Measurements from ENCODE around the gene FAM114A1.

The FAM114A1 gene

DNA sequence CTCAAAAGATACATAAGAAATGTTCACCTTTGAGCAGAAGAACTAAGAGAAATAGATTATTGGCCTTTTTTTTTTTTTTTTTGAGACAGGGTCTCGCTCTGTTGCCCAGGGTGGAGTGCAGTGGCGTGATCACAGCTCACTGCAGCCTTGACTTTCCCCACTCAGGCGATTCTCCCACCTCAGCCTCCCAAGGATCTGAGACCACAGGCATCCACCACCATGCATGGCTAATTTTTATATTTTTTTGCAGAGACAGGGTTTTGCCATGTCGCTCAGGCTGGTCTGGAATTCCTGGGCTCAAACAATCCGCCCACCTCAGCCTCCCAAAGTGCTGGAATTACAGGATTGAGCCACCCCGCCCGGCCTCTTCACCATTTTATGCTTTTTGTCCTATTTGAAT is 8.1 kb upstream of the FAM114A1 start:
- no peak for DNase-seq (ENCODE audit: low spot score)

DNA sequence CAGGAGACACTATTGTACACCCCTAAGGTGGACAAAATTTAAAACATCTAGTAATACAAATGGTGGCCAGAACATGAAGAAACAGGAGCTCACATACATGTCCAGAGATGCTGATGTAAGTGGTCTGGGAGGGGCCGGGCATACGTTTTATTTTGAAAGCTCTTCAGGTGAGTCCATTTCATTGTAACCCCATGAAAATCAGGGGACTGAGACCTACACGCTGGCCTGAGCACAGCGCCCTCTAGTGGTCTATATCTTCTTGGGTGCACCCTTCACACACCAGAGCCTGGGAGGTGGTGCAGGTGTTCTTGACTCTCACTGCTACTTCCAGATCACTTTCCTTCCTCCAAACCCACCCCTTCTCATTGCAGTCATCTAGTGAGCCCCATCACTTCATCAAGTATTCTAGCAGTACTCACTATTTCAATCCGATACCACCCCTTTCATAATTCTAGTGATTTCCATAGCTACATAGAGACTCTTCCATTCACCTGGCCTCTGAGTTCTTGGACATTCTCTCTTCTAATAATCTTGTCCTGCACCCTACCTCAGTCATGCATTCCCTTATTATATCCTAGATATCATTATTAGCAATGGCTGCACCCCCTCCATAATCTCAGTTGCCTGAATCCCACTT is 6.7 kb upstream of the FAM114A1 start:
- DNase-seq (ENCODE audit: low spot score) = peak; percentile 47

DNA sequence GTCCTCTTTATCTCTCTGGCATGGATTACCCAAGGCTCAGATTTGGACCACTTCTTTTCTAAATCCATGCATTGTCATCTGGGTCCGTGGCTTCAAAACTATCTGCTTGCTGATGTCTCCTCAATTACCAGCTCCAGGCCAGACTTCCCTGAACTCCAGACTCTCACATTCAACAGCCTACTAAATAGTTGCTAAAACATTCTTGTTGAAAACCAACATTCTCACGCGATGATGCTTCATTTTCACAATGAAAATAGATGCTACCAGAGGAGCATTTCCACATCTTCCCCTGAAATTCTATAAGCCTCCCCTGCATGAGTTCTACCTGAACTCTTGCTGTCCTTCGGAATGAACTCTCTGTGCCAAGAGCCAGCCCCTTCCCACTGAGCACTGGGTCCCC is 5.8 kb upstream of the FAM114A1 start:
- no peak for DNase-seq (ENCODE audit: low spot score)

DNA sequence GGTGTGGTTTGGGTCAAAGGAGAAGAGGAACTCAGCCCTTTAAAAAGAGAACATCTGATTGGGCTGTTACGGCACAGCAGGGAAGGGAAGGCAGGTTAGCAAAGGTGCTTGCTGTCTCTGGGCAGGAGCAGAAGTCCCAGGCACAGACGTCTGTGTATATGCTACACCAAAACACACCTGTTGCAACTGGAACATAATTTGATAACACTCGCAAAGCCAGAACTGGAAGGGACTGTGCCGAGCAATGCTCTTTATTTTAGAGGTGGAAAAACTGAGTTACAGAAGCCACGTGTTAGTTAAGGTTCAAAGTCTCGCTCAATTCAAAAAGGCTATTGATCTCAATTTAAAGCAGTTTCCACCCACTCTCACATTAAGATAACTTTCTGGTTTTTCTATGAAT is 2.2 kb upstream of the FAM114A1 start:
- no peak for DNase-seq (ENCODE audit: low spot score)

DNA sequence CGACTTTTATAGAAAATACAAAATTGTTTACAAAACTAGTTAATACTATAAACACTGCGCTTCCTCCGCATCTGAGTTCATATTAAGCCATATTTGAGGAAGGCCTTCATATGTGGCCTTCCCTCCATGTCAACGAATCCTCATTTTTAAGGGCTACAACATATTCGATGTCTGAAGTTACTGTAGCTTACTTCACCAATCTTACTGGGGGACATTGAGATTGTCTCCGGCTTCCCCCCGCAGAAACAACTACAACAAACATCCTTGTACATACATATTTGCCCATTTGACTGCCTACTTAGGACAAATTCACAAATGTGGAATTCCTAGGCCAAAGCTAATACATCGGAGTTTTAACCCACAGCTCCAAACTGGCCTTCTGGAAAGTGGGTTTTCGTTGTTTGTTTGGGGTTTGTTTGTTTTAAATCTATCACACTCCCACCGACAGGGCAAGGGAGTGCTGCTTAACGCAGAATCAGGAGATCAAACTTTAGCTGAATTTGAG is 581 bp upstream of the FAM114A1 start:
- DNase-seq (ENCODE audit: low spot score) = no peak

DNA sequence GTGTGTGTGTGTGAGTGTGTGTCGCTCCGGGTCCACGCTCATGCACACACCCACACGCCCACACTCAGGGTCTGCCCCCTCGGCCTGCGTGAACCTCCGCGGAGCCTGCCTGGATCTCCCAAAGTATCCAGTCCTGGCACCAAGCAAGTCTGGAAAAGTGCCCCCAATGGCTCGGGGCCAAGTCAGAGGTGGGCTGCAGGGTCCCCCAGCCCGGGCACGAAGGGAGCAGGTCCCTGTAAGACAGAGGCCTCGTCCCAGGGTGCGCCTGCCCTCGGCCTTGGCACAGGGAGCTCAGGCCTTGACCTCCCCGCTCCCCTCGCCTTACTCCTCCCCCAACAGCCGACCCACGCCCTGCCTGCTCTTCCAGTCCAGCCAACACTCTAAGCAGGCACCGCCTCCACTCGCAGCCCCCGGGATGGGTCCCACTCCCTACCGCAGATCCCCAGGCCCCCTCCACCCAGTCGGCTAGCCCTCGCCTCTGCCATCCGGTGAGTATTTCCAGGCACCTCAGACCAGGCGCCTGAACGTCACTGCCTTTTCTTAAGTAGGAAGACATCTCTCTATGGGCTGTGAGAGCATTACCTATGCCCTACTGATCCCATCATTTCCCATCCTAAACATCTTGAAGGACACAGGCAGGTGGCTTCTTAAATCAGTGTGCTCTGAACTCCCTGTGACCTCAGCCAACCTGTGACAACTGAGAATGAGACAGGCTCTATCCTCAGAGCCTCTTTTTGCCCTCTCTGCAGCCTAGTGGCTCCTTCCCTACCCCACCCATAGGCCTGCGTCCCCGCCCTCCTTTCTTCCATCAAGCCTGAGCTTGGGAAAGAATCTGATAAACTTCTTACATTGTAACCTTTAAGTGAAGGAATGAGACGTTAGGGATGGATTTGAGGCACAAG is 704 bp downstream of the FAM114A1 start:
- DNase-seq (ENCODE audit: low spot score) = no peak

DNA sequence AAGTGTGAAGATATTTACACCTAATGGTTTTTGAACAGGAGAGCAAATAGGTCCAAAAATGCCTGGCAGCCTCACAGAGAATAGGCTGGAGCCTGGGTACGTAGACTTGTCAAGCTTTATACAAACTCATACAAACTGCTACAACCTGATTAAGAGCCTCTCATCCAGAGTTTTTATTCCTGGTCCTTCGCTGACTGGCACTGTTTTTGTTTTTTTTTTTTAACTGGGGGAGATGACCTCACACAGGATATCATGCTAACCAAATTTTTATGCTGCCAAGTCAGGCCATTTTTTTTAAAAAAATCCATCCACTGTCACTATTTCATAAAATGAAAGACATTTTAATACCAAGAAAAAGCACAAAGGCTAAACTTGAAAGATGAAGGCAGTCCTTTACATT is 1.9 kb downstream of the FAM114A1 start:
- no peak for DNase-seq (ENCODE audit: low spot score)

DNA sequence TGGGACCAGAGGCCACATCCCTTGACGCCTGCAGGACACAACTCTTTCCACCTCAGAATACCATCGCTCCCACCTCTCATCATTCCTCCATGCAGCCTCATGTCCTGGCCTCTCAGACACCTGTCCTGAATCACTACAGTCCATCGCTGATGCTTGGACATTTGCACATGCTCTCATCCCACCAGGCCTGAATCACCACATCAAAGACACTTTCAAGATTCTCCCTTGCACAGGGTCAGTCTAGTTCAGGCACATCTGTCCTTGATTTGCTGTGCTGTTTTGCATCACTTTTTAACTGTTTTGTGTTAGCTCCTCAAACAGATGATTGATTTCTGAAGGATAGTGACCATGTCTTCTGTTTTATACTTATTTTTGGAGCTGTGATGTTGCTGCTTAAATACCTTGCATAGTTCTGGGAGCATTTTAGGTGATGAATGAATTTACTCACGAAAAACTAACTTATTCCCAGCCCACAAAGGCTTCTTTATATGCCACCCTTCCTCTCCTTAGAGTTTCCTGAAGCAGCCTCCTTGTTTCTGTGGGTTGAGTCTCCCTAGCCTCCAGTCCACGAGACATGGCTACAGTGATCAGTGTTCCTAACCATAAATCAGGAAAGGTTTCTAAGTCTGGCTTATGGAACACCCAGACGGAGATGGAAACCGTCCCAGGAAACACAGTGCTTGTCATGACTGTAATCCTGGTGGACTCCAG is 2.6 kb downstream of the FAM114A1 start:
- DNase-seq (ENCODE audit: low spot score) = no peak

DNA sequence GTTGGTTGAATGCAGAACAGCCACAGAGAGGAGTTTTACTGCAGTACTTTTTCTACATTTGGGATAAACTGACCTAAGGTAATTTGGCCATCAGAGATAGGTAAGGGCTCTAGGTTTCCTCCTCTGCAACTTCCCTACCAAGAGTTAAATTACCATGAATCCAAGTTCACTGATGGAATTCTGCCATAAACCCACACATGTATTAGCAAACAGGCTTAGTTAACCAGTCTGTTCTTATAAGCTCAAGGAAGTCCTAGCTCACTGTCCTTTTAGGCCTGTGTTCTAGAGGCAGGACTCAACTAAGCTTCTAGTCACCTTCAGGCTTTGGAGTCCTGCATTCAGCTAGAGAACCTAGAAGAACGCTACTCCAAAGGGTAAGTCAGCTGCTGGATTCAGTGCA is 4.0 kb downstream of the FAM114A1 start:
- DNase-seq (ENCODE audit: low spot score) = no peak

DNA sequence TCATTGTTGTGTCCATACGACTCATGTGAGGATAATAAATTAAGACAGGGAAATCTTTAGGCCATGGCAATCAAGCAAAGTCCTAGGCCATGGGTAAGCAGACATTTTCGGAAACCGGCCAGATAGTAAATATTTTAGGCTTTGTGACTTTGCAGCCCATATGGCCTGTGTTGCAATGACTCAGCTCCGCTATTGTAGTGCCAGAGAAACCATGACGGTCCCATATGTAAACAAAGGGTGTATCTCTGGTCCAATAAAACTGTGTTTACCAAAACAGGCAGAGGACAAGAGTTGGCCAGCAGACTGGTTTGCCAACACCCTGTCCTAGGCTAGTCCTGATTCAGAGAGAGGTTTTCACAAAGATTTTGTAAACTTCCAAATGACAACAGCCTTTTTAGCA is 5.0 kb downstream of the FAM114A1 start:
- peak; percentile 64 for DNase-seq (ENCODE audit: low spot score)

DNA sequence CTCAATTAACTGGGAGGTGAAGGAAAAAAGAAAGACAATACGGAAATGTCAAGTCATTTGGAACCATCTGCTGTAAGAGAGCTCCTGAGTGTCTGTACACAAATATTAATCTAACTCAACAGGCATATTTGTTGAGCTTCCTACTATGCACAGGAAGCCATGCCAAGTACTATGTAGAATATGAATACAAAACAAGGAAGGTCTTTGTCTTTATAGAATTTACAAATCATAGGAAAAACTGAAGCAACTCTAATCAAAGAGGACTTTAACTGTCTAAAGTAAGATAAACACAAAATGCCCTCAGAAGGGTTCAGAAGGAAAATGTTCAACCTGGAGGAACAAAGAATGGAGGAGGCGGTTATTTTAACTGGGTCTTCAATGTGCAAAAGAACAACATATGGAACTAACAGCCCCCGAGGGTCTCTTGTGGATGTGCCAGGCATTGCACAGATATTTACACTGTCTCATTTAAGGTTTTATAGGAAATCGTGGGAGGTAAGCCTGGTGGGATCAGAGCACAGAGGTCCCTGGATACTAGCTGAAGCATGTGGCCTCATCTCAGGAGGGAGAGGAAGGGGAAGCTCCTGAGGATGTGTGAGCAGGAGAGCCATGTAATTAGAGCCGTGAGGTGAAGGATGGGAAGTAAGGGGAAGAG is 5.8 kb downstream of the FAM114A1 start:
- DNase-seq (ENCODE audit: low spot score) = no peak

DNA sequence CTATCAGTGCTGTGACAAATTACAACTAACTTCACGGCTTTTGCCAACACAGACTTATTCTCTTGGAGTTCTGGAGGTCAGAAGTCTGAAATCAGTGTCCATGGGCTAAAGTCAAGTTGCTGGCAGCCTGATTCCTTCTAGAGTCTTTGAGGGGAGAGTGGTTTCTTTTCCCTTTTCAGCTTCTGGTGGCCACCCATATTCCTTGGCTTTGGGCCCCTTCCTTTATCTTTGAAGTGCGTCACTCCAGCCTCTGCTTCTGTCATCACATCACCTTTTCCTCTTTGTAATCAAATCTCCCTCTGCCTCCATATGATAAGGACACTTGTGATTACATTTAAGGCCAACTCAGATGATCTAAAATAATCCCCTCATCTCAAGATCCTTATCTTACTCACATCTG is 9.0 kb downstream of the FAM114A1 start:
- DNase-seq (ENCODE audit: low spot score) = no peak

DNA sequence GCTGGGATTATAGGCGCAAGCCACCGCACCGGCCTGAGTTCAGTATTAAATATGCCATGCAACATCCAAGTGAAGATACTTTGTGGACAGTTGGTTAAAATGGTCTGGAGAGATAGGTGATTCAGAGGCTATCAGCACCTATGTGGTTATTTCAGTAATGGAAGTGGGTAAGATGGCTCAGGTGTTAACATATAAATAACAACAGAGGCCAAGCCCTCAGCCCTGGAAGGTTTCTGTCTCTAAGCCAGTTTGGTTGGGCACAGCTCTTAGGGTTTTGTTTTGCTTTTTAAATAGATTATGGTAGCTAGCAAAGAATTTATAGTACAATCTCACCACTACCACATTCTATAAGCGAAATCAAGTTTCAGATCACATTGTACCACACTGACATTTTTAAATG is 16.6 kb downstream of the FAM114A1 start:
- no peak for DNase-seq (ENCODE audit: low spot score)

DNA sequence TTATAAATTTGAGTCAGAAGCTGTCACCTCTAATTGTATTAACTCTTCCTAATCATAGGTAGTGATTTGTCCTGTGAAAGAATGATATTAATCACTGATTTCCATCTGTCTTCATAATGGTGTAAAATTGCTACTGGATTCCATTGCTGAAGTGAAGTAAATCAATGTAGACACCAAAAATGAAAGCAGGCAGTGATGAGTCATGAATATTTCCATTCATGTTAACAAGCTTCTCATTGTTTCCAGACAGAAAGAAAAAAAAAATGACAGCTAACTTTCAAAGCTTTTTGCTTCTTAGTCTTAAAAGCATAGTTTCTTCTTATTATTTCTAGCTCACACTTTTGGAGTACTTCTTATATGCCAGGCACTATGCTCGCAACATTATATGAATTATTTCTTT is 21.5 kb downstream of the FAM114A1 start:
- peak; percentile 80 for DNase-seq (ENCODE audit: low spot score)

DNA sequence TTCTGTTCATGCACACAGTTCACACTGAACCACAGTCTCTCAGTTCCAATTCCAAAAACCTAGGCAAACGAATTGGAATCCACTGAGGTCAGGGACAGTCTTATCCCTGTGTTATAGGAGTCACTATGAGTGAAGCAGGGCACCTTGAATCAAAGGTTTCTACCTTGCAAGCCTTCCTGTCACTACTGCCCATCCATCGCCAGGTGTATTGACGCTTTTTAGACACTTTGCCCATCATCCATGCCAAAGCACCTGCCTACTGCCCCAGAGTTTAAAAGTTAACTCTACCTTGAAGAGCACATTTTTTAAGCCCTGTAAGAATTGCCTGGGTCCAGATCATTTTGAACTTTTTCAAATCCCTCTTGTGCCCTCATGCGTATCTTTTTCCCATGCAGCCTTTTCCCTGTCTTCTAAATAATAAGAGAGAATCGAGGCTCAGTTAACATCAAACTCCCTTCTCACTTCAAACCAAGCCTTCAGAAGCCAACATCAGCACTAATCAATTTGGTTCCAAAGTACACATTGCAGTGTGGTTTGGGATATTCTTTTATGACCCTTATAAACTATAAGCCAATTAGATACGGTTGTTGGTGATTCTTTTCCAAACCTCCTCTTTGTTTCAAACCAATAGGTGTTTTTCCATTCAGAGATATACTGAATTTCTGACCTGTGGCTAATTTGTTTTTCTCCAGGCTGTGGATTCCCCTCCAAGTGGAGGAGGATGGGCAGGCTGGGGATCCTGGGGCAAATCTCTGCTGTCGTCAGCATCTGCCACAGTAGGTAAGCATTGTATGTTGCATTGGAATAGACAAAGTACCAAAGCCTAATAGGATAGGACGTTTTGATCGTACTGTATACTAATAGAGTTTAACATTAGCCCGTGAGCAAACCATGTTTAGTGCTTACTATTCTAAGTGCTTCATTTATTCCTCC is 23.7 kb downstream of the FAM114A1 start:
- no peak for DNase-seq (ENCODE audit: low spot score)

DNA sequence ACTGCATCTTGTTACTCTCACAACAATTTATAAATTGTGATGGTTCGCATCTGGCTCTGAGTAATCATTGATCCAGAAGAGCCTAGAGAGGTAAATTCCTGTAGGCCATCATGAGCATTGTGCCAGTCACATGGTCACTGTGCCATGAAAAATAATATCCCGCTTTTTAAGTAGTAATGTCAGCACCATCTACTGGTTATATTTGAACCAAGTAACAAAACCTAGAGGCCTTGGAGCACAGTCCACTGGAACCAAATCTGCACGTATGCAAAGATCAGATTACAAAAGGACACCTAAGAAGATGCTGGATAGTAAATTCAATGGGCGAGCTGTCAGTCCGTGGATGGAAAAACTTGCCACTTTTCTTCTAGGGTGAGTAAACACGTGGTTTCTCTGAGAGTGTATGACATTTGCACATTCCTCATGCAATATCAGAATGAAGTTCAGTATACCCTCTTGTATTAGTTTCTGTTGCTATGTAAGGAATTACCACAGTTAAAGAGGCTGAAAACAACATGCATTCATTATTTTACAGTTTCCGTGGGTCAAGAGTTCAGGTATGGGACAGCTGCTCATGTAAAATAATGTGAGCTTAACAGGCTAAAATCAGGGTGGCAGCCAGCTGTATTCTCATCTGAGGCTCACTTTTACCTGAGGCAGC is 26.8 kb downstream of the FAM114A1 start:
- DNase-seq (ENCODE audit: low spot score) = no peak

DNA sequence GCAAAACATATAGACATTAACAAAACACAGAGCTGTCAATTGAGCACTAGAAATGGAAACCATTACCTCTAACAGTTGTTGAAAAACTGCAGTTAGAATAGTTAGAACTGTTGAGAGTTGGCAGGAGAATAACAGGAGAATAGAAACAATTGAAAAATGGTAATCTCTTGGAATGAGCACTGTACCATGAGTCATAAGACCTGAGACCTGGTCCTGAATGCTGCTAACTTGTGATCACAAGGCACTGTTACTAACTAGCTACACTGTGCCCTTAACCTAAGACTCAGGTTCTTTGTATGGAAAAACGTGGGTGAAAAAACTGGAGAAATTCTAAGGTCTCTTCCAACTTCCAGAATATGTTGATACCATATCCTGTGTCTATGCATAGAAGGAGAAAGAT is 29.3 kb downstream of the FAM114A1 start:
- DNase-seq (ENCODE audit: low spot score) = no peak

DNA sequence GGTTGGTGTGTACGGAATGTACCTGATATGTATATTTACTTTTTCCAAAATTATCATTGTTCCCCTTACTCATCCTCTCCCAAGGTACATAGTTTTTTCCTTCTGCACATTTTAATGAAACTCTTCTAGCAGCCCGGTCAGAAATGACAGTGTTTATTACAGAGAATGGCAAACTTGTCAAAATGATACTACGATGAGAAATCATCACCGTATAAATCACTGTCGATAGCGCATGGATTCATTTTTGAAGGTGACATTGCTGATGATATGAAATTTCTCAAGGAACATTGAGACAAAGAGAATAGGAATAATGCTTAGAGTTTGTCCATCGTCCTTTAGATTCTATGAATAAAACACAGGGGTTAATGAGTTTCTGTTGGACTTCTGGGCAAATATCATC is 30.6 kb downstream of the FAM114A1 start:
- DNase-seq (ENCODE audit: low spot score) = no peak

DNA sequence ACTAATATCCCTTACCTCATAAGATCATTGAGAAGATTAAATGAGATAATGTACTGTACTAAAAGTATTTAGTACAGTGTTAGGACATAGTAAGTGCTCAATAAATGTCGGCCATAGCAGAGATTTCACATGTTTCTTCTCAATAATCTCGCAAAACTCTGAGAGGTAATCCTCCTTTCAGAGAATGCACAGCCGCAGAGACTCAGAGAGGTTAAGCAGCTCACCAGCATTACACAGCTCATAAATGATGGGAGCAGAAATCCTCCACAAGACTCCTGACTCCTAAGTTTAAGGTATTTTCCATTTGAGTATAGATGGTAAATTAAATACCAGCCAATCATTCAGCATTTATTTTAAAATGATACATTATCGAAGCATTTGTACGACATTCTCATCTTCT is 34.6 kb downstream of the FAM114A1 start:
- no peak for DNase-seq (ENCODE audit: low spot score)

DNA sequence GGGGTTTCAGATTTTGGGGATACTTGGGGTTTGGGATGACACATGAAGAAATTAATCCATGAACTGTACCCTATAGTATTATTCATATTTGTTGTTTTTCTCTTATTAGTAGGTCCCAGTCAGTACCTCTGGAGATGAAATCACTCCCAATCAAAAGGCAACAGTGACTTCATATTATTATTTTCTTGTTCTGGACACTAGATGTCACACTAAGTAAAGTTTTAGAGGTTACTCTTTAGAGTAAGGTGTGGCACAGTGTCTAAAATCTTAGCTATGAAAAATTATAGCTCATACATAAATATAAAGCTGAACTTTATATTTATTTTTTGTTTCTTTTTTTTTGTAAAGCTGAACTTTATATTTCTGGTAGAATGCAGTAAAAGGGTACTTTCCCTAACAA is 35.1 kb downstream of the FAM114A1 start:
- DNase-seq (ENCODE audit: low spot score) = peak; percentile 64
